ENCODE measurements around the gene UPK3A.
"Not testable (repeated sequence)": the region's sequence is repeated elsewhere in the genome, so short reads cannot be mapped to it uniquely, and the experiment has no call there.

UPK3A gene

GRCh38 chr22:45319324-45319685, 34.6 kb downstream of the UPK3A start:
- TF ChIP-seq CTCF (IDR thresholded peaks at IDR 0.05; ENCODE audit: extremely low read depth, missing control alignments) = no peak
- no peak for DNase-seq (ENCODE audit: low spot score)

- no peak for TF ChIP-seq CTCF (IDR thresholded peaks at IDR 0.05; ENCODE audit: extremely low read depth, missing control alignments)
- no peak for DNase-seq (ENCODE audit: low spot score)
These were observed 35.7 kb downstream of the UPK3A start for GRCh38 chr22:45320357-45320976.

- DNase-seq (ENCODE audit: low spot score) = no peak
- TF ChIP-seq CTCF (IDR thresholded peaks at IDR 0.05; ENCODE audit: extremely low read depth, missing control alignments) = no peak
These were observed 37.1 kb downstream of the UPK3A start for GRCh38 chr22:45321827-45322226.

GRCh38 chr22:45322873-45323525, 38.2 kb downstream of the UPK3A start:
- no peak for DNase-seq (ENCODE audit: low spot score)
- TF ChIP-seq CTCF (IDR thresholded peaks at IDR 0.05; ENCODE audit: extremely low read depth, missing control alignments) = no peak

GRCh38 chr22:45323695-45324094, 38.9 kb downstream of the UPK3A start:
- TF ChIP-seq CTCF (IDR thresholded peaks at IDR 0.05; ENCODE audit: extremely low read depth, missing control alignments) = no peak
- DNase-seq (ENCODE audit: low spot score) = no peak

- no peak for TF ChIP-seq CTCF (IDR thresholded peaks at IDR 0.05; ENCODE audit: extremely low read depth, missing control alignments)
These were observed 39.6 kb downstream of the UPK3A start for GRCh38 chr22:45324311-45324711.

GRCh38 chr22:45328261-45328660, 43.5 kb downstream of the UPK3A start:
- DNase-seq (ENCODE audit: low spot score) = not testable (repeated sequence)

More at GRCh38 chr22:45324311-45324711, 39.6 kb downstream of the UPK3A start:
- no peak for DNase-seq (ENCODE audit: low spot score)
